Medulla oblongata (tissue), 1 donor: ENCODE measurements around the gene ARHGAP20.

Experiments
- DNase-seq: peaks from one replicate; pipeline ENCODE4 v3.0.0-alpha.2; 2015; ENCODE audit errors: extremely low spot score

The ARHGAP20 gene

DNA sequence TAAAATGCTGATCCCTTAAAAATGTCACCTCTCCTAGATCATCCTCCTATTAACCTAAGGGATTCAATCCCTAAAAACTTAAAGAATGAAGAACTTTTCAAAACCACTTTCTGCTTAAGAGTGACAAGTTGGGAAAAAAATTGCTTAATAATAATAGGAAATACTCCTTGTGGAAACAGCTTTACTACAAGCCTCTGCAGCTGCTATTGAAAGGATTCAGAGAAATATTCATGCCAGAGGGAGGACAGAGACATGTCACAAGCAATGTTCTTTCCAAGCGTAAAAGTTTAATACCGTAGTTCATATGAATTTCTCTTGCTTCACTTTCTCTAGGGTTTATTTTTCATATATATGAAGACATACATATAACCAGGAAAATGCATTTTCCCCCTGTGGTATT is 98.2 kb downstream of the ARHGAP20 start:
- no peak for DNase-seq

DNA sequence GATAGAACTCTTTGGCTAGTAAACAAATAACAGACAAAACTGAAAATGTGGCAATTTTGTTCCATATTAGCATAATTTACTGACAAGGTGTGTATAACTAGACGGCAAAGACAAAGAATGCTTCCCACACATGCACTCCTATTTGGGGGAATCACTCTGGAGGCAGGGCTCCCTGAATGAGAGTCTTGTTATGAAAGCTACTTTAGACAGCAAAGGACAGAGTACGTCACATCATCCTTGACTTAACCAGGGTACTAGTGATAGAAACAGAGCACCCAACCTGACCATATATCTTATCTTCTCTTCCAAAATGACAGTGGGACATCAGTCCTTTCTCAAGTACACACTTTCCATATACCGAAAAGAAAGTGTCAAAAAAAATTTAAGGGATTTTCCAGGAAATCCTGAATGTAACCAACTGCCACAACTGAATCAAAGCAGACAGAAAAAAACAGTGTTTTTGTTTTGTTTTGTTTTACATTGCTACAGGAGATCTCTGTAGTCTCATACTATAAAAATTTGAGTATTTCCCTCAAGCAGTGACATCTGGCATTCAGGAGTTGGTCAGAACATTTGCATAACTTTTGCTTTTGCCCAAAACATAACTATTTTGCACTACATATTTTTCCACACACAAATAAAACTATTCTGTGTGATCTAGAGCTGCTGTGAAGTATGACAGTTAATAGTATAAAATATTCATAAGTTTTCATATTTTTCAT is 98.9 kb downstream of the ARHGAP20 start:
- DNase-seq: no peak

DNA sequence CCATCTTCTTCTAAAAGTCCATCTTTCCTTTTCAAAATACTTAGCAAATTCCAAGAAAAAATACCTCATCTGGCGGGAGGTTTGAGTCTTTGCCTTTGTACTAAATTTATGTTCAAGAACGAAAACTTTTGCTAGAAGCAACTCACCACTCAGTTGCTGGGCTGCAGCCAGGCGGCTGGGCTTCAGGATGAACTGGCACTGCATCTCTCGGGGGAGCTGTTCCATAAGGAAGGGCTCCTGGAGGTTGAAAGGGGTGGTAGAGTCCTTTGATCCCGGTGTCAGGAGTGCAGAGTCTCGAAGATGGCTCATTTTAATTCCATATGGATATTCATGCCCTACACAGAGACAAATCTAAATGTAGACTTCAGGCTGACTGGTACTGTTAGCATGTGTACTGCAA is 105.8 kb downstream of the ARHGAP20 start:
- DNase-seq: no peak

DNA sequence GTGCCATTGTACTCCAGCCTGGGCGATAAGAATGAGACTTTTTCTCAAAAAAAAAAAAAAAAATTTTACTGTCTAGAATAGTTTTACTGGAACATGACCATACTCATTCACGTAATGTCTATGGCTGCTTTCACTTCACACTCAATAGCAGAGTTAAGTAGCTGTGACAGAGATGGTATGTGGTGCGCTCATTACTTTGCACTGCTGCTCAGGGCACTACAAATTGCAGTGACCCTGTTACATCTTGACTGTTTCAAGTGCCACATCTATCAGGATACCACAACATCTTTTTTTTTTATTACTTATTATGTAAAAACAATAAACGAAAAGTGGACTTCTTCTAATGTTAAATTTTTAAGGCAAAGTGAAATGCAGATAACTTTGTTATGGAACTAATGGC is 110.3 kb downstream of the ARHGAP20 start:
- no peak for DNase-seq

DNA sequence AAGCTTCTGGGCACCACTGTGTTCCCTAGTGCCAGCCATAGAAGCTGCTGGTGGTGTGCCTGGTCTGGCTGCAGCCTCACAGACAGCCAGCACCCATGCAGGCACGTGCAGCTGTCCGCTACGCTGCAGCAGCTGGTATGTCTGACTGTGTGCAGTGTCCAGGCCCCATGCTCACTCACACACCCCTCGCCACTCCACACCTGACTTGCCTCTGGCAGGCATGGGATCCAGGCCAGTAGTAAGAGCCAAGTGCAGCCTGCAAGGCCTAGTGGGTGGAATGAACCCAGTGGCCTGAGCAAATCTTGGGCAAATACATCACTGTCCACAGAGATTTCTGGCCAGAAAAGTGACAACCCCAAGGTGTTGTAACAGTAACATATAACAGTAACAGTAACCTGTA is 111.9 kb downstream of the ARHGAP20 start:
- no peak for DNase-seq

DNA sequence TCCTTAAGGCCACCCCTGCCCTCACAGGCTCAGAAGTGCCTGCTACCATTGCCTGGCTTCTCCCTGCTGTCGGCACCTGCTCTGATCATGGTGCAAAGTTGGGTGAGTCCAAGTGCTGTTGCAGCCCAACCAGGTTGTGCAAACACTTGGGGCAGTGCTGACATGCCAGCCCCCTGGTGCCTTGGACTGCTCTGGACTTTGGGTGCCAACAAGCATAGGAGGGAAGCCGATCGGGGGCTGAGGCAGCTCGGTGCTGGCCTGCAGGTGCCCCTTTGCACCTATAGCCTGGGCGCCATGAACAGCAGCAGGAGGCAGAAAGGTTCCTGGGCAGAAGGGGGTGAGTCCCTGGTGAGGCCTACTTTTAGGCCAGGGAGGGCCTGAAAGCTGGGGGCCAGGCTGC is 113.0 kb downstream of the ARHGAP20 start:
- DNase-seq: no peak

DNA sequence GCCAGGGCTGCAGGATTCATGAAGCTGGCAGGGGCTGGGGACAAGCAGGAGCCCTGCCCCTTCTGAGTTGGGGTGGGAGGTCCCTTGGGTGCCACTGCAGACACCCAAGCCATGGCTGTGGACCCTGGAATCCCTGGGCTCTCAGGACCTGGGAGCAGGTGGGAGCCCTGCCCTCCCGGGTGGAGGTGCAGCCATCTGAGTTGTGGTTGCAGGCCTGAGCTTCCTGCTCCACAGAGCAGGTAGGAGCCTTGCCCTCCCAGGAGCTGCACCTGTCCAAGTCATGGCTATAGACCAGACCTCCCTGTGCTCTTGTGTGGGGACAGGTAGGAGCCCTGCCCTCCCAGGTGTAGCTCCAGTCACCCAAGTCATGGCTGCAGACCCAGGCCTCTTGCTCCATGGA is 113.5 kb downstream of the ARHGAP20 start:
- no peak for DNase-seq

DNA sequence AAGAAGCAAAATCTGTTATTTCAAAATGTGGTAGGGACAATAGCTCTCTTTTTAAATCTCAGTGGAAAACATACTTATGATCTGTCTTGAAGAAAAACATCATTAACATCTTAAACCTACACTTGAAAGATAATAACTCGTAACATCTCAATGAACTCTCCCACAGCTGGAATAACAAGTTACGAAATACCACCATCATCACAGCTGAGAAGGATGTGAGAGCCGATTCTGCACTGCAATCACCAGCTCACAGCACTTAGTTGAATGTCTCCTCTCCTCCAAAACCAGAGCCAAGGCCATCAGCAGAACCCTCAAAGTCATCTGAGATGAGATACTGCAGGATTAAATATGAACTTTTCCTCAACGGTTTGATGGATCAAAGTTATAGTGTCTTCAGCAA is 124.3 kb downstream of the ARHGAP20 start:
- DNase-seq: no peak

DNA sequence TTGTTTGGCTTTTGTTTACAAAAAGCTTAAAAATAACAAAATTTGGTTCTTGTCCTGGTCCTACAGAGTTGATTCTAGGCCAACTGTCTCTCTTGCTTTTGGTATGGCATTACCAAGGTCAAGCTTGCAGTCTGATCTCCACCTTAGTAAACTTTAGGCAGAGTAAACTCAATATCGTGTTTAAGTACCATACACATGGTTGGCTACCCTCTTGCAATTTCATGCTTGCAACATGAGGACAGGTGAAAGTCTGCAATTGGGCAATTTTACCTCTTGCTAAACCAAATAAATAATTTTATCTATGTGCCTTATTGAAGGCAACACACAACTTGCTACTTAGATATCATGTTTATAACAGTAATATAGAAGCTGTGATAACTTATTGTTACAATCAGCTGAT is 125.1 kb downstream of the ARHGAP20 start:
- DNase-seq: no peak

DNA sequence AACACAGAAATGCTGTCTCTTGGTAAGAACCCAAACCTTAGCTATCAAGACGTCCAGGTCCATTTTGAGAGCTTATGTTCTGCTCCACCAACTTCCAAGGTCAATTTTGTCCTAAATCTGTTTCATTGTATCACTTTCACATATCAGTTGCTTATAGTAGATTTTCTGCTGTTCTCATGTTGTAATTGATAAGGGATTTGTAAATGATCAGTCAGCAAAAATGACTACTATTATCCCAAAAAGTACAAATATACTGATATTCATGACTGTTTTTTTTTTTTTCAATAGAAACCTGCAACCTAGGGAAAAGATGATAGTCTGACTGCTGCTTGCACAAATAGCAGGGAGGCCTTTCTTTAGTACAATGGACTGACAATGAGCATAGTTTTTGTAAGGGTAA is 128.1 kb downstream of the ARHGAP20 start:
- no peak for DNase-seq

DNA sequence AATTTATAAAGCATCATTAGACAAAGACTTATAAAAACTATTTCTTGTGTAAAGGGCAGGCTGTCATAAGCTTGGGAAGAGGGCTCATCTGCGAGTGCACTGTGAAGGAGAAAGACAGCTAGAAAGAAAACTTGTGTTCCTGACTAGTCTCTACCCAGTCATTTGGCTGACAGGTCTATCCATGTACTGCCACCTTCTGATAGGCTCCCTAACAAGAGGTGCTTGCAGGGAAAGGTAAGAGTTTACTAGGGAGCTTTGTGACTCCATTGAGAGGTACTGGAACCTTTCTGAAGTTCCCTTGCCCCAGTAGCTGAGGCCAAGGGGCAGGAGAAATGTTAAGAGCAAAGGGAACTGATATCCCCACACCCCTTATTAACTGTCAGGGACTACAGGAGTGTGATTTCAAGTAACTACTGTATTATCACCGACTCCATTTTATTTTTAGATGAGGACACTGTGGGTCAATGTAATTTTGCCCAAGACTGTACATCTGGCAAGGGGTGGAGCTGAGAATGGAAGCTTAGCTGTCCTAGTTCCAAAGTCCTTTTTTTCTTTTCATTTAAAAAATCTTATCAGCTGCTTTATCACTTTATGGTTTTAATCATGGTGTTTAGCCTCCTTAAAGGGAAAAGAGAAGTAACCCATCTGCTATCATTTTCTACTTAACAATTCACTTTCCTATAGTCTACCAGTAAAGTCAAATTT is 129.4 kb downstream of the ARHGAP20 start:
- no peak for DNase-seq

DNA sequence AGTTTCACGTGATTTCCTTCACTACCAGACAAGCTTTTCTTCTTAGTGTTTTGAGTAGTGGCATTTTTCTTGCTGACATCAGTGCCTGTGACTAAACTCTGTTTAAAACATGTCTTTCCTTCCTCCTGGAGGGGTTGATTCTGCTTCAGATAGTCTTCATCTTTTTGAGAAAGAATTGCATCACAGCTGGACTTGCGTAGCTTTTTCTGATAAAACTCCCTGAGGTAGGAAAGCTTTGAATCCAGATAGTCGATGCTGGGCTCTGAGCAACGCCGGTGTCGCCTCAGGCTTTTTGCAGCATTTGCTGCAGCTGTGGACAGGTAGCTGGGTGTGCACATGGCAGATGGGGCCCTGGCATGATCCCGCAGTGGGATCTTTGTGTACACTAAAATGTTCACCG is 131.7 kb downstream of the ARHGAP20 start:
- DNase-seq: no peak

DNA sequence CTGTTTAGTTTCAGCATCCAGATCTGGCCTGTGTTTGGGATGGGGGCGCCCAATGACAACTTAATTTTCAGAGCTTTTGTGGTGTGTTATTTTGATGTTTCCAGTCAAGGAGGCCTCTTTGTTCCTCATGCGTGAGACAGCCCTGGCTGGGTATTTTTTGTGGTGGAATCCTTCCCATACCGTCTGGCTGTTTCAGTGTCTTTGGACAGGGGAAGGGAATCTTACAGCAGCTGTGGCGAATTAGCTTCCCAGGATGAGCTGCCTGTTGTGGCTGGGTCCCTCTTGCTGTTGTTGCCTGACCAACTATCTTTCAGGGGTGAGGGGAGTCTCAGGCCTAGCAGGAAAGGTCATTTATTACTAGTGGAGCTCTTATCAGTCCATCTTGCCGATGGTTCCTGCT is 138.8 kb downstream of the ARHGAP20 start:
- no peak for DNase-seq

DNA sequence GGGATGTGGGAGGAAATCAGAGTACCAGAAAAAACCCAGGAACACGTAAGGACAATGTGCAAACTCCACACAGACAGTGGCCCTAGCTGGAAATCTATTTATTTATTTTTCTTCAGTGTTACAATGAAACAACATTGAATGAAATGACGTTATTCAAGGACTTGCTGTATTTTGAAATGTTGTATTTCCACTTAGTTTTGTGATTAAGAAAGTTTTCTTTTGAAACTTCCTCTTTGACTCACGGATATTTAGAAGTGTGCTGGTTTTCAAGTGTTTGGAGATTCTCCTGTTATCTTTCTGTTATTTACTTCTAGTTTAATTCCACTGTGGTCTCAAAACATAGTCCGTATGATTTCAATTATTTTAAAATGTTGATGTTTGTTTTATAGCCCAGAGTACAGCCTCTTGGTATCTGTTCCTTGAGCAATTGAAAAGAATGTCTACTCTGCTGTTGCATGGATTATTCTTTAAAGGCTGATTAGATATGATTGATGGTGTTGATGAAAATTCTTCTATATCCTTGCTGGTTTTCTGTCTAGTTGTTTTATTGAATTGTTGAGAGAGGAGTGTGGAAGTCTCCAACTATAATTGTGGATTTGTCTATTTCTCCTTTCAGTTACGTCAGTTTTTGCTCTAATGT is 141.0 kb downstream of the ARHGAP20 start:
- no peak for DNase-seq

DNA sequence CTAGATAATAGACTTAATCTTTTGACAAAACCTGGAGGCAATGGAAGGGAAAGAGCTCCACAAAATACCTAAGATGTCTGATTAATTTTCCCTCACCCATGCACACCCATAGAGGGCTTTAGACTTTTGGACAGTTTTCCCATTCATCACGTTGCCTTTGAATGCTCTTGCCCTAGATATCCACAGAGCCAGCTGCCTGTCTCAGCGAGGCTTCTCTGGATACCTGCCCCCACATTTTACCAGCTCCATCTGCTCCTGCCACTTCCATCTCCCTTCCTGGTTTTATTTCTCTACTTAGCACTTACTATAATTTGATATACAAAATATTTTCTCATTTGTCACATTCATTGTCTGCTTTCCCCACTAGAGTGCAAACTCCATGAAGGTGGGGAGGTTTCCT is 145.7 kb downstream of the ARHGAP20 start:
- no peak for DNase-seq

DNA sequence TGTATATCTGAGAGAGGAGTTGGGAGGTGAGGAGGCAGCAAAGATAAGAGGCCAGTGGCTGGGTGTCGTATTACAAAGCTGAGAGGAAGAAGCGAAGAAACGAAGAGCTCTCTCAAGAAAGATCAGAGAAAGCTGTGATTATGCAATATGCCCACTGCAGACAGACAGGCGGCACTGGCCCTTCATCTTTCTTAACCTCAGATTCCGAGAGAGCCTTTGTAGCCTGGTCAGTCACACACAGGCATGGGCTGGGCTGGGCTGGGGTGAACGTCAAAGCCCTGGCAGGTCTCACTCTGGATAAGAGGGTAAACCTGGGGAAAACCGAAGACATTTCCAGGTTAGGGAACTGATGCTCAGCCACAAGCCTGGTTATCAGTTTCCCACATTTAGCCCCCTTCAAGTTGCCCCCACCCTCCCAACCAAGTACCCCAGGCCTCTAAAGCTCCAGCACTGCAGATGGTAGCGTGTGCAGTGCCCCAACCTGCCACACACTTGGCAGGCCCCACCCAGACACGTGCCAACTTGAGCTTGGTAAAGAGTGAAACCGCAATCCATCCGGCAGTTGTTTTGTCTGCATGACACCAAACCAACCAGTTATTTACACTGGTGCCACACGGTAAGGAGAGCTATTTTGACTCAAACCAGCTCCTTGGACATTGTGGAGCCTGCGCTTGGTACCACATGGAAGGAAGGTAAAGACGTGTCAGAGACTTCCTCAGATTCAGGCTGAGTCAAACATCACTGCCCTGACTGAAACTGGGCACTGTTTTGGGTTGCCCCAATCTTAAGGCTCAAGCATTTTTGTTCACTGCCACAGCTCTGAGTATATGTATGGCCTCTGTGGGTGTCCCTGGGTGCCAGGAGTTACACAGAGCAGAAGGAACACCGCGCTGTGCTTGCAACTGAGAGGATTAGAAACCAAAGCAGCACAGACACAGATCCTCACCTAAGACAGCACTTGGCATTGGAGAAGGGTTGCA is 146.6 kb downstream of the ARHGAP20 start:
- no peak for DNase-seq

DNA sequence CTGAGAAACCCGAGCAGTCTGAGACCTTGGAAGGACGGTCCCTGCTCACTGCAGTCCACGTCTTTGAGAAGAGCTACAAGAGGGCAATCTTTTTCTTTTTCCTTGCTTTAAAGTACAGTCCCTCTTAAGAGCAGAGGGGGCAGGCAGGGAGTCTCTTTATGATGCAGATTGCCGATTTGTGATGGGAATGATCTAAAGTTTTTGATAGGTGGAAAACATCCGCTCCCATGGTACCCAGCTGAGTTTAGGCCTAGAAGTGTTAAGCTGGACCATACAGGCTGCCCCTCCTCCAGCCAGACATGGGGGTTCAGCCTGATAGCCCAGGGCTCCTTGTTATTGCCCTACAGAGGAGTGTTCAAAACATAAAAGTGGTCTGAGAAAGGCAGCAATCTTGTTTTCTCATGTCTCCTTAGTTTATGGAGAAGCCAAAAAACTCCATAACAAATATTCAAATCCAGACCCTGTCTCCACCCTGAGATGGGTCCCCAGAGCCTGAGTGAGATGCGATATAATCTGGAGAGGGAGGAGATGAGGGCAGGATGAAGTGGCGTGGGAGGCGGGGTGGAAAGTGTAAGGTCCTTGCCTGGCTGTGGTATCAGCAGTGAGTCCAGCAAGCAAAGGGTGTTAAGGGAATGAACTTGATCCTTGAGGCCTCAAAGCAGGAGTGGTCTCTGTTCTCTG is 147.4 kb downstream of the ARHGAP20 start:
- no peak for DNase-seq

DNA sequence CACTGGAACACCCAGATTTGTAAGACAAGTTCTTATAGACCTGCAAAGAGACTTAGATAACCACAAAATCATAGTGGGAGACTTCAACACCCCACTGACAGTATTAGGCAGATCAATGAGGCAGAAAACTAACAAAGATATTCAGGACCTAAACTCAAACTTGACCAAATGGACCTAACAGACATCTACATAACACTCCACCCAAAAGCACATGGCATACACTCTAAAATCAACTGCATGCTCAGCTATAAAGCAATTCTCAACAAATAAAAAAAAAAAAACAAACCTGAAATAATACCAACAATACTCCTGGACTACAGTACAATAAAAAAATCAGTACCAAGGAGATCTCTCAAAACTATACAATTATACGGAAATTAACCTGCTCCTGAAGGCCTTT is 167.5 kb downstream of the ARHGAP20 start:
- no peak for DNase-seq

DNA sequence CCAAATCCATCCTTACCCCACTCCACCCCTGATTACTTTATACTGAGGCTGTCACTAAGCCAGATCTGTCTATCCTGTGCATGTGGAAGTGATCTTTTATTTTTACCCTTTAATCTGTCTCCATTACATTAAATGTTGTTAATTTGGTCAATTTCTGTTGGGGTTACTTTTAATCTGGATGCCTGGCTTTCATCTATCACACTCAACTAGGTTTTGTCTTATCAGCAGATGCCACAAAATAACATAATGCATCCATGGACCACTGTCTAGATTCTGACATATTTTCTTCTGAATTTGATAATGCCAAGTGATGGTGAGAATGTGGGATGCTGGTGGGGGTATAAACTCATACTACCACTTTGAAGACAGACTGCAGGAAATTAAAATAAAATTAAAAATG is 174.1 kb downstream of the ARHGAP20 start:
- no peak for DNase-seq

DNA sequence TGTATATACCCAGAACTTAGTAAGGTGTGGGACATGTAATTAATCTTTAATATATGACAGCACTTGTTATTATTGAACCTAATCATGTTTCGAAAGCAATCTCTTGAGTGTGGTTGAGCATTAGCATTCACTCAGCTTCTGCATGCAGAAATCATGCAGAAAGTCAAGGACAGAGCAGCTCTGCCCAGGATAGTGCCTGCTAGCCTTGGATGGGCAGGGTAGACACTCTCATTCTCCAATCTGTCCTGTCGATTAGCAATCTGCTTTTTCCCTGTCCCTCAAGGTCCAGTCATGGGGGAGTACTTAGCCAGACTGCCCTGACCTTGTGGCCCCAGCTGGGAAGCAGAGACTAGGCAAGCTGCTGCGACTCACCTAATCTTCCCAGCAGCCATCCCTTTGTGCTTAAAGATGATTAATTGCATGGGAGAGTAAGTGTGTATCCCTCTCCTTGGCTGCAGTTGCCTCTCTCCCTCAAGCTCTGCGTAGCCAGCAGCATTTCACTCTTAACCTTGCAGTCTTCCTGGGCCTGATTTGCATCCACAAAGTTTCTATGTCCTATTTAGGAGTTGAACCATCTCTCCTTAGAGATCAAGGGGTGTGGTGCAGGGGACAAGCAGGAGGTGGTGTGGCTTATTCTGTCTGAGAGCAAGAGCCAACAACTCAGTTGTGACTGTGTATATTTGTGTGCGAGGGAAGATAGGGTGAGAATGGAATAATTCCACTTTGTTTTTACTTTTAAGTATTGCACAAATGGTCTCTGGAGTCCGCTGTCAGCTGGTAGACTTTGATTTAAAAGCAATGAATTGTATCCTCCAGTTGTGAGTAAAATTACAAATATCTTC is 181.1 kb downstream of the ARHGAP20 start:
- no peak for DNase-seq
